Transverse colon (tissue), 4 donors: ENCODE data around the gene GLT8D1. TPM values are rescaled to one million over a fixed set of nuclear protein-coding genes. Genes with fewer than 3 reads are reported as not detected.

Source experiments
- DNase-seq: peaks from one replicate; pipeline ENCODE4 v3.0.0-alpha.2; 2019
- H3K27ac ChIP-seq, 4 donors: fragments of 200-600 bp; sonication (generic); 2 replicates each; pipeline ENCODE4 v1.5.1; 2016 to 2018; ENCODE audit warnings: inconsistent platforms in 4 of 4
- H3K27me3 ChIP-seq: fragments of 200-600 bp; sonication (generic); 2 replicates; pipeline ENCODE4 v1.5.1; 2017; ENCODE audit warnings: inconsistent platforms
- H3K36me3 ChIP-seq, 4 donors: fragments of 200-600 bp; sonication (generic); 2 replicates each; pipeline ENCODE4 v1.5.1; 2017 to 2019; ENCODE audit warnings: inconsistent platforms in 4 of 4
- H3K4me1 ChIP-seq, 4 donors: fragments of 200-600 bp; sonication (generic); 2 replicates each; pipeline ENCODE4 v1.5.1; 2017 to 2020; ENCODE audit warnings: inconsistent platforms in 4 of 4
- H3K4me3 ChIP-seq, 4 donors: fragments of 200-600 bp; sonication (generic); 1 replicate in 1 of 4; 2 replicates in 3 of 4; pipeline versions ENCODE4 v1.5.1 to v1.6.1; 2017 to 2019; ENCODE audit warnings: inconsistent platforms in 4 of 4
- H3K9me3 ChIP-seq, 2 donors: fragments of 200-600 bp; sonication (generic); 2 replicates each; pipeline ENCODE4 v1.5.1; 2017 to 2019; ENCODE audit warnings: inconsistent platforms in 2 of 2
- CTCF ChIP-seq, 5 experiments: fragments of 200-600 bp in 3 of 5; fragments of 450-650 bp in 2 of 5; sonication (generic) in 3 of 5; IDR thresholded peaks; 1 replicate in 2 of 5; 2 replicates in 3 of 5; pipeline ENCODE4 v1.5.1; 2016 to 2017; ENCODE audit warnings: antibody characterized with exemption in 5 of 5, inconsistent platforms in 3 of 5, mild to moderate bottlenecking in 2 of 5, moderate library complexity in 1 of 5
- EP300 ChIP-seq: sonication (generic); formaldehyde crosslinking; IDR thresholded peaks from one replicate; pipeline ENCODE4 v1.6.1; 2017; ENCODE audit warnings: antibody characterized with exemption, low read depth
- POLR2A ChIP-seq: fragments of 450-650 bp; IDR thresholded peaks from one replicate; pipeline ENCODE4 v1.6.1; 2016; ENCODE audit warnings: antibody characterized with exemption, mild to moderate bottlenecking, moderate library complexity
- POLR2AphosphoS5 ChIP-seq, 3 donors: sonication (generic); formaldehyde crosslinking; IDR thresholded peaks; one replicate each; pipeline ENCODE4 v1.6.1; 2016; ENCODE audit warnings: antibody characterized with exemption in 3 of 3
- WGBS, 2 donors: methylation state at CpG; one replicate each; pipeline ENCODE4 v1.1.5; 2018; ENCODE audit warnings: low coverage in 1 of 2; 5-methylcytosine and 5-hydroxymethylcytosine counted together
- in situ Hi-C, 4 donors: fragments of 200-750 bp; cut with MboI; loops; one replicate each; pipeline versions ENCODE4 v1.15.0 to v1.15.1; 2017; ENCODE audit warnings: low sequenced_read_pairs in 3 of 4, low pct_ligation_motif_present in 1 of 4, low pct_unique_long_range_greater_than_20kb in 1 of 4
- intact Hi-C: fragments of 100-400 bp; cut with DNase I; formaldehyde crosslinking; loops from one replicate; pipeline ENCODE4 v1.15.1; 2023; ENCODE audit warnings: low total_unique reads
- total RNA-seq, 4 donors: library from RNA; depleted of rRNA; stranded (reverse); fragments of >200 nt; gene quantifications; one replicate each; pipeline ENCODE4 v1.1.0, GENCODE V29; 2016

The GLT8D1 gene
- total RNA-seq, 4 donors from 2014 or later: 34.3 to 52.6 (median 37.2) TPM; not detected in 1

- intact Hi-C loops (no loop called here), in situ Hi-C loops (no loop called here)
- 63 to 76% methylated on average over 3 to 6 of the region's 6 CpGs for WGBS, 2 donors
- TF ChIP-seq POLR2AphosphoS5 (IDR thresholded peaks at IDR 0.05): no peak
- TF ChIP-seq EP300: no peak
- no peak for TF ChIP-seq CTCF (IDR thresholded peaks at IDR 0.05)
- no peak for TF ChIP-seq POLR2A
- peaks cover 0 to 9% (median 0%) of the 10 kb centered on the region in 4 donors for H3K4me1 ChIP-seq
- no peaks in the 10 kb centered on the region for H3K27me3 ChIP-seq
- H3K4me3 ChIP-seq: no peak overlapping the region
- H3K27ac ChIP-seq: peak overlapping the region in 2 of 4 donors; percentile 16 to 22
- DNase-seq: no peak
- H3K9me3 ChIP-seq: no peaks in the 10 kb centered on the region
- H3K36me3 ChIP-seq: peaks cover 0 to 5% (median 0%) of the 10 kb centered on the region in 4 donors
Observed at GRCh38 chr3:52721002-52721729, 15.6 kb upstream of the GLT8D1 start.

DNA sequence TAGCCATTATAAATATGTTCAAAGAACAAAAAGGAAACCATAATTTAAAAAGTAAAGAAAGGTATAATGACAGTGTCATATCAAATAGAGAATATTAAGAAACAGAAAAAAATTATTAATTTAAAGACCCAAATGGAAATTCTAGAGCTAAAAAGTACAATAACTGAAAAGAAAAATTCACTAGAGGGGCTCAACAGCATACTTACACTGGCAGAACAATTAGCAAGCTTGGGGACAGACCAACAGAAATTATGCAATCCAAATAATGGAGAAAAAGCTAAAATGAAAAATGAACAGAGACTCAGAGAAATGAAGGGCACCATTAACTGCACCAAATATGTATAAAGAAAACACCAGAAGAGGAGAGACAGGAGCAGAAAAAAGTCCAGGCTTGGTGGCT, 14.0 kb upstream of the GLT8D1 start:
- Histone ChIP-seq H3K4me3 (no peak overlapping the region), H3K27ac (no peak overlapping the region), H3K4me1 (peaks cover 0 to 9% (median under 1%) of the 10 kb centered on the region in 4 donors), H3K36me3 (peaks cover 0 to 5% (median 0%) of the 10 kb centered on the region in 4 donors), H3K27me3 (no peaks in the 10 kb centered on the region), H3K9me3 (no peaks in the 10 kb centered on the region)
- DNase-seq: no peak
- TF ChIP-seq EP300: no peak
- TF ChIP-seq CTCF (IDR thresholded peaks at IDR 0.05): no peak
- TF ChIP-seq POLR2AphosphoS5 (IDR thresholded peaks at IDR 0.05): no peak
- no peak for TF ChIP-seq POLR2A
- intact Hi-C loops (no loop called here), in situ Hi-C loops (no loop called here)

DNA sequence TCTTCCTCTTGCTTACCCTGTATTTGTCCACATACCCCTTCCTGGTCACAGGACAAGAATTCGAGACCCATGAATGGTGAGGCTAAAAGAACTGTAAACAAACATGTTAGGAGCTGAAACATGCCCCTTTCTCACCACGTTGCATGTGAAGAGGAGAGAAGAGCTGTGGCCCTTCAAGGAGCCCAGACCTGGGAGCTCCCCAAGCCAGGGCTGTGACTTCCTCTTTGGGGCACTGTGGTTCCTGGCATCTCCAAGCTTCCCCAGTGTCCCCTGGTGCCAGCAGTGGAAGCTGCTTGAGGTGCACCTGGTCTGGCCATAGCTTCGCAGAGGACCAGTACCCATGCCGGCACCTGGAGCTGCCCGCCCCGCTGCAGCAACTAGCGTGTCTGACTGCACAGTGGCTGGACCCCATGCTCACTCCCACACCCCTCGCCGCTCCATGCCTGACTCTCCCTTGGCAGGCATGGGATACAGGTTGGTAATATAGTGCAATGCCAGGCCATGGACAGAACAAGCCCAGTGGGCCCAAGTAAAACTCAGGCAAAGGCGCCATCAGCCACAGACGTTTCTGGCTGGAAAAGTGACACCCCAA, 10.2 kb upstream of the GLT8D1 start:
- Histone ChIP-seq H3K36me3 (peaks cover 0 to 5% (median 0%) of the 10 kb centered on the region in 4 donors), H3K4me1 (peaks cover 0 to 4% (median 2%) of the 10 kb centered on the region in 4 donors), H3K27me3 (no peaks in the 10 kb centered on the region), H3K4me3 (no peak overlapping the region), H3K9me3 (no peaks in the 10 kb centered on the region), H3K27ac (no peak overlapping the region)
- DNase-seq: no peak
- 80 to 82% methylated on average over 1 to 11 of the region's 11 CpGs for WGBS, 2 donors
- intact Hi-C loops (no loop called here), in situ Hi-C loops (no loop called here)
- no peak for TF ChIP-seq POLR2A
- TF ChIP-seq CTCF (IDR thresholded peaks at IDR 0.05): no peak
- TF ChIP-seq EP300: no peak
- no peak for TF ChIP-seq POLR2AphosphoS5 (IDR thresholded peaks at IDR 0.05)

- H3K9me3 ChIP-seq: no peaks in the 10 kb centered on the region
- in situ Hi-C loops: no loop called here
- intact Hi-C loops: no loop called here
- TF ChIP-seq CTCF (IDR thresholded peaks at IDR 0.05) (no peak), POLR2AphosphoS5 (IDR thresholded peaks at IDR 0.05) (no peak), EP300 (no peak), POLR2A (no peak)
- peaks cover 0 to 5% (median 0%) of the 10 kb centered on the region in 4 donors for H3K36me3 ChIP-seq
- H3K27me3 ChIP-seq: no peaks in the 10 kb centered on the region
- peak overlapping the region in 2 of 4 donors; percentile 20 to 22 for H3K4me3 ChIP-seq
- 65% methylated on average over 32 of the region's 39 CpGs; no CpG with 5 or more reads in 1 of the 2 donors for WGBS, 2 donors
- H3K27ac ChIP-seq: no peak overlapping the region
- peak; percentile 63 for DNase-seq
- peaks cover 0 to 4% (median 0%) of the 10 kb centered on the region in 4 donors for H3K4me1 ChIP-seq
Observed at GRCh38 chr3:52714335-52715302, 9.0 kb upstream of the GLT8D1 start.
